ENCODE results near the gene FNDC3A.
"Not testable (repeated sequence)": the region's sequence is repeated elsewhere in the genome, so short reads cannot be mapped to it uniquely, and the experiment has no call there.

FNDC3A gene

DNA sequence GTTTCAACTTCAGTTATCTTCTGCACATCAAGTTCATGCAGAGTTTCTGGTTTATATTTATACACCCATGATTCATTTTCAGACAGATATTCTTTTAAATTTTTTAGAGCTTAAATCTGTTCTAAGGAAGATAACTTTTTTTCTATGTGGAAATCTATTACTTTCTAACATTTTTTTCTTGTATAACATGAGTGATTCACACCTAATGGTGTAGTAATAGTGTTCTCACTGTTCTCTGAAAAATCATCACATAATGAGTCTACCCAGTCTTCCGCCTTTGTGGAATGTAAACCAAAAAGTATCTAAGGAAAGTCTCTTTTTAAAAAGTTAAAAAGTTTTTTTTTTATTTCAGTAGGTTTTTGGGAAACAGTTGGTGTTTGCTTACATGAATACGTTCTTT is 70.8 kb downstream of the FNDC3A start:
- DNase-seq: peak; percentile 47

GRCh38 chr13:49052813-49053212 is 77.1 kb downstream of the FNDC3A start:
- DNase-seq: no peak

GRCh38 chr13:49053215-49053614 is 77.5 kb downstream of the FNDC3A start:
- no peak for DNase-seq

- no peak for DNase-seq
Measured at GRCh38 chr13:49053906-49054305, 78.2 kb downstream of the FNDC3A start.

DNA sequence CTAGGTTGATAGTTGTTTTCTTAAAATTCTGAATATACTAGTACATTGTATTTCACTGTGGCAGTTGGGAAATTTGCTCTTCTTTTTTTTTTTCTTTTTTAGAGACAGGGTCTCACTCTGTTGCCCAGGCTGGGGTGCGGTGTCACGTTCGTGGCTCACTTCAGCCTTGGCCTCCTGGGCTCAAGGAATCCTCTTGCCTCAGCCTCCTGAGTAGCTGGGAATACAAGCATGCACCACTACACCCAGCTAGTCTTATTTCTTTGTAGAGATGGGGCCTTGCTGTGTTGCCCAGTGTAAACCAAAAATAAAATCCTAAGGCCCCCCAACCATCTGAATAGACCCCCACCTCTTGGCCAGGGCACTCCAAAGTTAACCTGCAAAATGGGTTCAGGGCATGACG is 79.3 kb downstream of the FNDC3A start:
- DNase-seq: no peak

- no peak for DNase-seq
Measured at GRCh38 chr13:49057176-49057575, 81.5 kb downstream of the FNDC3A start.

- DNase-seq: no peak
Measured at GRCh38 chr13:49058761-49059160, 83.0 kb downstream of the FNDC3A start.

GRCh38 chr13:49060678-49061387 is 85.1 kb downstream of the FNDC3A start:
- DNase-seq: peak; percentile 38

DNA sequence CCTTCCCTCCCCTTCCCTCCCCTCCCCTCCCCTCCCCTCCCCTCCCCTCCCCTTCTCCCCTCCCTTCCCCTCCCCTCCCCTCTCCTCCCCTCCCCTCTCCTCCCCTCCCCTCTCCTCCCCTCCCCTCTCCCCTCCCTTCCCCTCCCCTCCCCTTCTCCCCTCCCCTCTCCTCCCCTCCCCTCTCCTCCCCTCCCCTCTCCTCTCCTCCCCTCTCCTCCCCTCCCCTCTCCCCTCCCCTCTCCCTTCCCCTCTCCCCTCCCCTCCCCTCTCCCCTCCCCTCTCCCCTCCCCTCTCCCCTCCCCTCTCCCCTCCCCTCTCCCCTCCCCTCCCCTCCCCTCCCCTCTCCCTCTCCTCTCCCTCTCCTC is 85.7 kb downstream of the FNDC3A start:
- not testable (repeated sequence) for DNase-seq

GRCh38 chr13:49062297-49062896 is 86.7 kb downstream of the FNDC3A start:
- DNase-seq: no peak

DNA sequence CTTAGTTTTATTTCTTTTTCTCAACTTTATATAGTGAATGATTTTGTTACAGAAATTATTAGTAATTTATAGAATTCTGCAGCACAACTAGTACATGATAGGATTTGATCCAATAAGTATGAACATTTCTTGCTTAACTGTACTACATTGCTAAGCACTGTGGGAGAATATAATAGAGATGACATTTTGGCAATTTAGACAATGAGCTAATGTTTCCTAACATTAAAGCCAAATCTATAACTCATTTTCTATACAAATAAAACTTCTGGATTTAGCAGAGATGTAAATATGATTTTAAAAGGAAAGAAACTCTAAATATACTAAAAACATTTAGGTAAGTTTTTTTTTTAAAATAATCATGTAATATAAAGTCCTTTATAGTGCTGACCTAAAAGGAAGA is 87.3 kb downstream of the FNDC3A start:
- DNase-seq: no peak

GRCh38 chr13:49063497-49063896 is 87.8 kb downstream of the FNDC3A start:
- no peak for DNase-seq

GRCh38 chr13:49064476-49064875 is 88.8 kb downstream of the FNDC3A start:
- DNase-seq: no peak

GRCh38 chr13:49066856-49067255 is 91.1 kb downstream of the FNDC3A start:
- DNase-seq: no peak

DNA sequence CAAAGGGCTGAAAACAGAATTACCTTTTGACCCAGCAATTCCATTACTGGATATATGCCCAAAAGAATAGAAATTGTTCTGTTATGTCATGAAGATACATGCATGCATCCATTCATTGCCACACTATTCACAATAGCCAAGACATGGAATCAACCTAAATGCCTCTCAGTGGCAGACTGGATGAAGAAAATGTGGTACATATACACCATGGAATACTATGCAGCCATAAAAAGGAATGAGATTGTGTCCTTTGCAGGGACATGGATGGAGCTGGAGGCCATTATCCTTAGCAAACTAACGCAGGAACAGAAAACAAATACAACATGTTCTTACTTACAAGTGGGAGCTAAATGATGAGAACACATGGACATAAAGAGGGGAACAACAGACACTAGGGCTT is 92.8 kb downstream of the FNDC3A start:
- not testable (repeated sequence) for DNase-seq

- DNase-seq: not testable (repeated sequence)
Measured at GRCh38 chr13:49070021-49070420, 94.3 kb downstream of the FNDC3A start.

DNA sequence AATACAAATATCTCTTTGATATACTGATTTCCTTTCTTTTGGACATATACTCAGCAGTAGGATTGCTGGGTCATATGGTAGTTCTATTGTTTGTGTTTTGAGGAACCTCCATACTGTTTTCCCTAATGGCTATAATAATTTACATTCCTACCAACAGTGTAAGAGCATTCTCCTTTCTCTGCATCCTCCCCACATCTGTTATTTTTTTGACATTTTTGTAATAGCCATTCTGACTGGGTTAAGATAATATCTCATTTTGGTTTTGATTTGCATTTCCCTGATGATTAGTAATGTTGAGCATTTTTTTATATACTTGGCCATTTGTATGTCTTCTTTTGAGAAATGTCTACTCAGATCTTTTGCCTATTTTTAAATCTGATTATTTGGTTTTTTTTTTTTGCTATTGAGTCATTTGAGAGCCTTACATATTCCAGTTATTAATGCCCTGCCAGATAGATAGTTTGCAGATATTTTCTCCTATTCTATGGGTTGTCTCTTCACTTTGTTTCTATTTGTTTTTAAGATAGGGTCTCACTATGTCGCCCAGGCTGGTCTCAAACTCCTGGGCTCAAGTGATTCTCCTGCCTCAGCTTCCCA is 95.7 kb downstream of the FNDC3A start:
- DNase-seq: peak; percentile 55

- peak; percentile 82 for DNase-seq
Measured at GRCh38 chr13:49082653-49083536, 107.2 kb downstream of the FNDC3A start.

DNA sequence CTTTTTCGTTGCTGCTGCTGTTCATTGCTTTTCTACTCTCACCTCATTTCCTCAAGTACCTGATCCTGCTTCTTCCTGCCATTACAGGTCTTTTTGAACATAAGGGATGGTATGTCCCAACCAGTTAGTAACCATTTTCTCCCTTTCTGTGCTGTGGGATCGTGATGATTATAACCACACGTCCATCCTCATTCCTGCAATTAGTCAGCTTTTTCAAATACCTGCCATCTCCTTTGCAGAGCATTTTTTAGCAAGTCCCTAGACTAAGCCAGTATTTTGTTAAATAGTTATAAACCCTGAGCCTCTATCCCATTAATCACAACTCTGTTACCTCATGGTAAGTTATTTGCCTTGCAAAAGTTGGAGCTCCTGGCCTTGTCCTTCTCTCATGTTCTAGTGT is 109.2 kb downstream of the FNDC3A start:
- no peak for DNase-seq

DNA sequence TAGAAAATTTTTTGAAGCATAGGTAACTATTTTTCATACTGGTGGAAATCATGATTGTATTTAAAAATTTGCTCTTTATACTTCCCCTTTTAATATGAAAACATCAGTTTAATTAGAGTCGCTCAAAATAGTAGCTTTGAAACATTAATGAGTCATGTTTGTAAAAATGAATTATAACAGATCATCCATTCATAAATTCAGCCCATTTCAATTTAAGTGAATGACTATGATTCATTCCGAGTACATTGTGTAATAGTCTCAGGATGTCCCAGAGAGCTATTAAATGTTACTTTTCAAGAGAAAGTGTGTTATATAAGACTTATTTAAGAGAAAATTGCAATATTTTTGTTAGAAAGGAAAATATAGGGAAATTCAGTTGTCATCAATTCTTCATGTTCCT is 111.0 kb downstream of the FNDC3A start:
- peak; percentile 61 for DNase-seq

DNA sequence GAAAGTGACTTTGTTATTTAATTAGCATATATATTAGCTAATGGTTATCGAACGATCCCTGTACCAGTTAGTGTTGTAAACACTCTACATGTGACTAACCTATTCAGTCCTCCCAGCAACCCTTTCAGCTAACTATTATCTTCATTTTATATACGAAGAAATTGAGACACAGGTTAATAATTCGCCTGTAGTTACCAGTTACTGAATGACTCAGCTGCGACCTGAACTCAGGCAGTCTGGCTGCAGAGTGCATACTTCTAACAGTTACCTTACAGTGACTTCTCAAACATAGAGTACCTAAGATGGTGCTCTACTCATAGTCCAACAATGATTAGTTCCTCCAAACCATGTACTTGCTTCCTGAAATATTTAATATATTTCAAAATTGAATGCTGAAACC is 117.7 kb downstream of the FNDC3A start:
- no peak for DNase-seq

DNA sequence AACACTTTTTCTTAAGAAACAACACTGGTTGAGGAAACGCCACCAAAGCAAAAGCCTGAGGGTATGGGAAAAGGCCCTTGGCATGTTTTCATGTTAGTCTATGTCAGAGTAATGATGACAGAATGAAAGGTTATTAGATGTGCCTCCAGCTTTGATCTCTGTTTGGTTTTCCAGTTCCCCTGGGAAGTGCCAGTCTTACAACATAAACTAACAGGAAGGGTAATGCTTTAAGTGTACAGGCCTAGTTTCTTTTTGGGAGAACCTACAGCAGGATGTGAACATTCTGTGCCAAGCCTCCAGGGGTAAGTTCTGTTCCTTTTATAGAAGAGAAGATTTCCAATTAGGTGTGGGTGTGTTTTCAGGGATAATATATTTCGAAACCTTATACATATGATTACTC is 121.7 kb downstream of the FNDC3A start:
- peak; percentile 54 for DNase-seq

DNA sequence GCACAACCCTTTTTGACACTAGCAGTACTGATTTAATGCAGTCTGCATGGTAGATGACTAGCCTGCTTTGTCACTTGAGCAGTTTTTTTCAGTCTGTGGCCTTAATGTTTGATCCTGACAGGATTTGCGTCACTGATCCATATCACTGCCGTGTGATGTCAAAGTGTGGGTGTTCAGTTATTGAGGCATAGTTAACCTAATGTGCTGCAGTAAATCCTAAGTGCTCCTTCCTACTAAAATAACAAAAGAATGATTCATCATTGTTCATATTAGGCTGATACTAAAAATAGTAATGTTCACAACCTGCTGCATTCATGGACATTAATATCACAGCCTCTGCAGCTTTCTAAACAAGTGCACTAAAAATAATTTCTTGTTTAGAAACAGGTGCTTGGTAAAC is 122.5 kb downstream of the FNDC3A start:
- DNase-seq: peak; percentile 87

Measured in fibroblast of skin of right biceps (primary cell).